H9 (cell line): ENCODE measurements around the gene TRIM42. TPM values are rescaled to one million over a fixed set of nuclear protein-coding genes. Genes with fewer than 3 reads are reported as not detected.

ENCODE experiments used
- DNase-seq: peaks from one replicate; pipeline ENCODE4 v3.0.0-alpha.2; 2017
- H2AFZ ChIP-seq: one replicate; pipeline ENCODE4 v1.6.1; 2013; ENCODE audit warnings: mild to moderate bottlenecking, low read length, control low read depth, moderate library complexity
- H2AK5ac ChIP-seq: 2 replicates; pipeline ENCODE4 v1.6.1; 2013; ENCODE audit warnings: low read length, control low read depth, mixed read lengths; ENCODE audit not compliant: insufficient read length
- H2BK120ac ChIP-seq: one replicate; pipeline ENCODE4 v1.6.1; 2013; ENCODE audit warnings: low read depth, mild to moderate bottlenecking, low read length, control low read depth, inconsistent platforms; ENCODE audit not compliant: poor library complexity, severe bottlenecking
- H2BK12ac ChIP-seq: 2 replicates; pipeline ENCODE4 v1.6.1; 2013; ENCODE audit warnings: low read length, control low read depth, mixed read lengths, low read depth; ENCODE audit not compliant: insufficient read length
- H2BK15ac ChIP-seq: 2 replicates; pipeline ENCODE4 v1.6.1; 2013; ENCODE audit warnings: low read depth, low read length, control low read depth
- H2BK20ac ChIP-seq: one replicate; pipeline ENCODE4 v1.6.1; 2013; ENCODE audit warnings: low read depth, mild to moderate bottlenecking, low read length, control low read depth, inconsistent platforms; ENCODE audit not compliant: poor library complexity, severe bottlenecking
- H2BK5ac ChIP-seq: 2 replicates; pipeline ENCODE4 v1.6.1; 2013; ENCODE audit warnings: low read length, control low read depth, mixed read lengths; ENCODE audit not compliant: insufficient read length
- H3K14ac ChIP-seq: 2 replicates; pipeline ENCODE4 v1.6.1; 2013; ENCODE audit warnings: low read length, control low read depth; ENCODE audit not compliant: insufficient read depth
- H3K18ac ChIP-seq: 2 replicates; pipeline ENCODE4 v1.6.1; 2013; ENCODE audit warnings: low read depth, mild to moderate bottlenecking, mixed read lengths, low read length, control low read depth; ENCODE audit not compliant: insufficient read length
- H3K23ac ChIP-seq: 2 replicates; pipeline ENCODE4 v1.6.1; 2013; ENCODE audit warnings: low read length, control low read depth, mixed read lengths, low read depth; ENCODE audit not compliant: insufficient read length
- H3K23me2 ChIP-seq: 2 replicates; pipeline ENCODE4 v1.6.1; 2013; ENCODE audit warnings: low read depth, mild to moderate bottlenecking, mixed read lengths, low read length, control low read depth; ENCODE audit not compliant: insufficient read length, poor library complexity, severe bottlenecking
- H3K27ac ChIP-seq: 2 replicates; pipeline ENCODE4 v1.5.1; 2013; ENCODE audit warnings: low read length, control low read depth, mixed read lengths, low read depth; ENCODE audit not compliant: insufficient read length
- H3K27me3 ChIP-seq: 2 replicates; pipeline ENCODE4 v1.6.1; 2013; ENCODE audit warnings: low read length, control low read depth, inconsistent platforms; ENCODE audit not compliant: insufficient read depth
- H3K4ac ChIP-seq: 2 replicates; pipeline ENCODE4 v1.6.1; 2013; ENCODE audit warnings: low read depth, mild to moderate bottlenecking, control low read depth, inconsistent platforms, low read length, moderate library complexity
- H3K4me1 ChIP-seq: 2 replicates; pipeline ENCODE4 v1.6.1; 2013; ENCODE audit warnings: low read length, control low read depth, inconsistent platforms; ENCODE audit not compliant: insufficient read depth
- H3K4me2 ChIP-seq: 2 replicates; pipeline ENCODE4 v1.6.1; 2013; ENCODE audit warnings: low read length, control low read depth, mixed read lengths; ENCODE audit not compliant: insufficient read length, insufficient read depth
- H3K56ac ChIP-seq: 2 replicates; pipeline ENCODE4 v1.6.1; 2013; ENCODE audit warnings: low read depth, mild to moderate bottlenecking, mixed read lengths, low read length, control low read depth; ENCODE audit not compliant: insufficient read length
- H3K79me1 ChIP-seq: 2 replicates; pipeline ENCODE4 v1.6.1; 2013; ENCODE audit warnings: low read depth, mild to moderate bottlenecking, moderate library complexity, low read length, control low read depth, inconsistent platforms; ENCODE audit not compliant: insufficient read depth, poor library complexity, severe bottlenecking
- H3K79me2 ChIP-seq: 2 replicates; pipeline ENCODE4 v1.6.1; 2013; ENCODE audit warnings: low read length, control low read depth, inconsistent platforms; ENCODE audit not compliant: insufficient read depth
- H3K9ac ChIP-seq: 2 replicates; pipeline ENCODE4 v1.6.1; 2013; ENCODE audit warnings: low read length, control low read depth, mixed read lengths; ENCODE audit not compliant: insufficient read length; ENCODE audit errors: extremely low read depth
- H3K9me3 ChIP-seq: one replicate; pipeline ENCODE4 v1.6.1; 2013; ENCODE audit warnings: low read depth, low read length, inconsistent platforms; ENCODE audit not compliant: control insufficient read depth
- H3T11ph ChIP-seq: one replicate; pipeline ENCODE4 v1.6.1; 2013; ENCODE audit warnings: mild to moderate bottlenecking, low read length, control low read depth, inconsistent platforms
- H4K20me1 ChIP-seq: one replicate; pipeline ENCODE4 v1.6.1; 2013; ENCODE audit not compliant: control insufficient read depth, insufficient read length, insufficient read depth
- H4K5ac ChIP-seq: 2 replicates; pipeline ENCODE4 v1.6.1; 2013; ENCODE audit warnings: low read depth, mild to moderate bottlenecking, mixed read lengths, low read length, control low read depth; ENCODE audit not compliant: insufficient read length
- H4K8ac ChIP-seq: replicated peaks from 2 replicates; pipeline ENCODE4 v1.6.1; 2013; ENCODE audit warnings: low read length, control low read depth, mixed read lengths, low read depth; ENCODE audit not compliant: insufficient read length
- H4K91ac ChIP-seq: 2 replicates; pipeline ENCODE4 v1.6.1; 2013; ENCODE audit warnings: low read depth, mild to moderate bottlenecking, moderate library complexity, mixed read lengths, low read length, control low read depth; ENCODE audit not compliant: insufficient read length
- H3K27ac Mint-ChIP-seq, 3 experiments: 2 replicates in 2 of 3; 3 replicates in 1 of 3; pipeline ENCODE4 v1.8.0; 2020 to 2021; ENCODE audit warnings: mixed read lengths in 3 of 3, mild to moderate bottlenecking in 1 of 3, moderate library complexity in 1 of 3
- H3K27me3 Mint-ChIP-seq: 2 replicates; pipeline ENCODE4 v1.8.0; 2021; ENCODE audit warnings: low read depth, mild to moderate bottlenecking, moderate library complexity, mixed read lengths
- H3K36me3 Mint-ChIP-seq, 3 experiments: 2 replicates in 2 of 3; 3 replicates in 1 of 3; pipeline ENCODE4 v1.8.0; 2020 to 2021; ENCODE audit warnings: low read depth in 3 of 3, mixed read lengths in 3 of 3; ENCODE audit not compliant: insufficient read depth in 1 of 3
- H3K4me1 Mint-ChIP-seq, 2 experiments: 2 replicates each; pipeline ENCODE4 v1.8.0; 2020; ENCODE audit warnings: mixed read lengths in 2 of 2
- H3K4me3 Mint-ChIP-seq, 2 experiments: 2 replicates in 1 of 2; 3 replicates in 1 of 2; pipeline ENCODE4 v1.8.0; 2020 to 2021; ENCODE audit warnings: mild to moderate bottlenecking in 2 of 2, mixed read lengths in 2 of 2, moderate library complexity in 1 of 2
- H3K9me3 Mint-ChIP-seq, 2 experiments: 2 replicates in 1 of 2; 3 replicates in 1 of 2; pipeline ENCODE4 v1.8.0; 2020; ENCODE audit warnings: mild to moderate bottlenecking in 2 of 2, mixed read lengths in 2 of 2, moderate library complexity in 1 of 2
- WGBS: extraction: QIAGEN DNeasy Blood & Tissue Kit; methylation state at CpG from one replicate; pipeline ENCODE4 v1.1.7; 2013; ENCODE audit warnings: missing lambda C conversion rate, low lambda C conversion rate, mixed read lengths; ENCODE audit not compliant: insufficient read length; ENCODE audit errors: extremely low coverage; 5-methylcytosine and 5-hydroxymethylcytosine counted together
- total RNA-seq: library from RNA; stranded (reverse); gene quantifications from 2 replicates; pipeline ENCODE4 v1.2.1, GENCODE V29; 2021
- TF ChIP-seq, protein P1 (sequence below): fragments of 200-600 bp; sonication (generic); conservative IDR thresholded peaks from 3 replicates; pipeline ENCODE4 v1.8.0; 2021; ENCODE audit warnings: antibody characterized with exemption, mild to moderate bottlenecking

The TRIM42 gene
- total RNA-seq, 1 experiment from 2014 or later: not detected

DNA sequence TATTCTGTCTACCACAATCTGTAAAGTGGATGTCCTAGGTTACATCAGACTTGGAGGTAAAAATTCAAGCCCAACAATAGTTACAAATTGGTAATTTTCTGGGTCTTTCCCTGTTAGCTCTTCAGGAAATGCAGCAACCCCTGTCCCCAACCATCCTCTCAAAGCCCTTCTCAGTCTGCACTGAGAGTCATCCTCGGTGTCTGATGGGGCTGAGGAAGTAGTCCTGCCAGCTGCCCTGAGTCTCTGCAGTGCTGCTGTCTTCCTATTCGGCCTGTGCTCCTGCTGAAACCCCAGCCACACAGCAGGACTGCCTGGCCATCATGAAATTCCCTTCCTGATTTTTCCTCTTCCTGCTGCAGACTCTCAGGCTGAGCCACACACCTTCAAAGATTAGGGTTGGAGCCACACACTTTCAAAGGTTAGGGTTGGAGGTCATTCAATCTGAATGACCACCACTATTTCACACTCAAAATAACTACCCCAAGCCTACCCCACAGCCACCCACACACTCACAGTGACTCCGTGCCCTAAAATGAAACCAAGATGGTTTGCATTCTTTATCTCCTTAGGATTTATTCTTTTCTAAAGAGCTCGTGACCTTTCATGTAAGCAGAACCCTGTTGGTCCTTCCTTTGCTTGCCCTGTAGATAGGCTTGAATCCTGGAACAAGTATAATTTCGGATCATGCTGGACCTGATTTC is 17.6 kb downstream of the TRIM42 start:
- no peaks in the 10 kb centered on the region; the same call in 1 of the 2 replicates for H3K27me3 Mint-ChIP-seq
- Histone ChIP-seq H3K4me2 (no peak overlapping the region), H2BK120ac (no peak overlapping the region), H4K20me1 (no peaks in the 10 kb centered on the region), H3K23ac (no peak overlapping the region), H2BK15ac (no peak overlapping the region), H4K91ac (no peak overlapping the region), H3K14ac (peak overlapping the region; percentile 65; the same call in 1 of the 2 replicates), H3T11ph (no peak overlapping the region), H2AFZ (no peak overlapping the region), H2AK5ac (no peak overlapping the region), H4K5ac (no peak overlapping the region), H3K9me3 (no peaks in the 10 kb centered on the region), H3K56ac (no peak overlapping the region), H3K9ac (no peak overlapping the region), H3K18ac (no peak overlapping the region), H3K4me1 (no peaks in the 10 kb centered on the region), H3K27ac (no peak overlapping the region), H3K27me3 (no peaks in the 10 kb centered on the region), H2BK20ac (no peak overlapping the region), H2BK12ac (no peak overlapping the region), H4K8ac (no peak overlapping the region), H3K79me2 (no peaks in the 10 kb centered on the region), H3K79me1 (no peaks in the 10 kb centered on the region), H3K4ac (no peak overlapping the region), H2BK5ac (no peak overlapping the region), H3K23me2 (no peaks in the 10 kb centered on the region)
- no peaks in the 10 kb centered on the region for H3K36me3 Mint-ChIP-seq
- H3K4me3 Mint-ChIP-seq: no peak overlapping the region
- peaks cover 0 to 2% of the 10 kb centered on the region in 2 experiments; a peak in 2 of 5 replicates for H3K9me3 Mint-ChIP-seq
- TF ChIP-seq, protein P1, sequence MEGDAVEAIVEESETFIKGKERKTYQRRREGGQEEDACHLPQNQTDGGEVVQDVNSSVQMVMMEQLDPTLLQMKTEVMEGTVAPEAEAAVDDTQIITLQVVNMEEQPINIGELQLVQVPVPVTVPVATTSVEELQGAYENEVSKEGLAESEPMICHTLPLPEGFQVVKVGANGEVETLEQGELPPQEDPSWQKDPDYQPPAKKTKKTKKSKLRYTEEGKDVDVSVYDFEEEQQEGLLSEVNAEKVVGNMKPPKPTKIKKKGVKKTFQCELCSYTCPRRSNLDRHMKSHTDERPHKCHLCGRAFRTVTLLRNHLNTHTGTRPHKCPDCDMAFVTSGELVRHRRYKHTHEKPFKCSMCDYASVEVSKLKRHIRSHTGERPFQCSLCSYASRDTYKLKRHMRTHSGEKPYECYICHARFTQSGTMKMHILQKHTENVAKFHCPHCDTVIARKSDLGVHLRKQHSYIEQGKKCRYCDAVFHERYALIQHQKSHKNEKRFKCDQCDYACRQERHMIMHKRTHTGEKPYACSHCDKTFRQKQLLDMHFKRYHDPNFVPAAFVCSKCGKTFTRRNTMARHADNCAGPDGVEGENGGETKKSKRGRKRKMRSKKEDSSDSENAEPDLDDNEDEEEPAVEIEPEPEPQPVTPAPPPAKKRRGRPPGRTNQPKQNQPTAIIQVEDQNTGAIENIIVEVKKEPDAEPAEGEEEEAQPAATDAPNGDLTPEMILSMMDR: no peak
- no peak for DNase-seq
- no CpG with 5 or more reads among the region's 5 CpGs for WGBS
- no peak overlapping the region for H3K27ac Mint-ChIP-seq
- peaks cover 0 to 3% of the 10 kb centered on the region in 2 experiments; a peak in 1 of 4 replicates for H3K4me1 Mint-ChIP-seq
